GM10266 (cell line): Measurements from ENCODE around the gene SFXN4.

ENCODE experiments used
- DNase-seq: peaks from one replicate; pipeline ENCODE4 v3.0.0; 2012; ENCODE audit errors: extremely low spot score
- TF ChIP-seq, protein P1 (sequence below): IDR thresholded peaks from 2 replicates; pipeline ENCODE4 v1.5.1; 2012; ENCODE audit warnings: mild to moderate bottlenecking, low read depth; ENCODE audit not compliant: control insufficient read depth, insufficient read depth; ENCODE audit errors: missing control alignments

Gene SFXN4

GRCh38 chr10:119095640-119096039 is 69.9 kb downstream of the SFXN4 start:
- TF ChIP-seq, protein P1, sequence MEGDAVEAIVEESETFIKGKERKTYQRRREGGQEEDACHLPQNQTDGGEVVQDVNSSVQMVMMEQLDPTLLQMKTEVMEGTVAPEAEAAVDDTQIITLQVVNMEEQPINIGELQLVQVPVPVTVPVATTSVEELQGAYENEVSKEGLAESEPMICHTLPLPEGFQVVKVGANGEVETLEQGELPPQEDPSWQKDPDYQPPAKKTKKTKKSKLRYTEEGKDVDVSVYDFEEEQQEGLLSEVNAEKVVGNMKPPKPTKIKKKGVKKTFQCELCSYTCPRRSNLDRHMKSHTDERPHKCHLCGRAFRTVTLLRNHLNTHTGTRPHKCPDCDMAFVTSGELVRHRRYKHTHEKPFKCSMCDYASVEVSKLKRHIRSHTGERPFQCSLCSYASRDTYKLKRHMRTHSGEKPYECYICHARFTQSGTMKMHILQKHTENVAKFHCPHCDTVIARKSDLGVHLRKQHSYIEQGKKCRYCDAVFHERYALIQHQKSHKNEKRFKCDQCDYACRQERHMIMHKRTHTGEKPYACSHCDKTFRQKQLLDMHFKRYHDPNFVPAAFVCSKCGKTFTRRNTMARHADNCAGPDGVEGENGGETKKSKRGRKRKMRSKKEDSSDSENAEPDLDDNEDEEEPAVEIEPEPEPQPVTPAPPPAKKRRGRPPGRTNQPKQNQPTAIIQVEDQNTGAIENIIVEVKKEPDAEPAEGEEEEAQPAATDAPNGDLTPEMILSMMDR: no peak

DNA sequence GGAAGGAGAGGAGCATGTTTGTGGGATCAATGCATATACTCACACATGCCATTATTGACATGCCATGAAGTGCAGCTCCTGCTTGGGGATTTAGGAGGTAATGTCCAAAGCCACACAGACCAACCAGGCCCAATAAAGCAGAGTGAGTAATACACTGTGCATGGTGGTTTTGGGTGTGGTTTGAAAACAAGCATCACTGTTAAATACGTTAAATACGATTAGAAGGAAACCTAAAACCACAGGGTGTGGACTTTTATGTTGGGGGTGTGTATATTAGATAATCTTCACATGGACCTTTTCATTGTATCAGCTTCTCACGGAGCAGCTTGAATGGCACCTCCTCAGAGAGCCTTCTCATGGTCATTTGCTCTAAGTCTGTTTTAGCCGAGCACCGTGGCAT is 74.5 kb downstream of the SFXN4 start:
- TF ChIP-seq, protein P1: no peak
- no peak for DNase-seq

More at GRCh38 chr10:119095640-119096039, 69.9 kb downstream of the SFXN4 start:
- DNase-seq: no peak
